HG02678 (cell line): Measurements from ENCODE around the gene MRPL22.
"Not testable (repeated sequence)": the region's sequence is repeated elsewhere in the genome, so short reads cannot be mapped to it uniquely, and the experiment has no call there.

ENCODE experiments used
- ATAC-seq: cut with Tn5 transposase; IDR thresholded peaks from one replicate; pipeline ENCODE4 v1.9.1; 2021; ENCODE audit warnings: mild to moderate bottlenecking, moderate library complexity; ENCODE audit not compliant: unreplicated experiment

The MRPL22 gene

DNA sequence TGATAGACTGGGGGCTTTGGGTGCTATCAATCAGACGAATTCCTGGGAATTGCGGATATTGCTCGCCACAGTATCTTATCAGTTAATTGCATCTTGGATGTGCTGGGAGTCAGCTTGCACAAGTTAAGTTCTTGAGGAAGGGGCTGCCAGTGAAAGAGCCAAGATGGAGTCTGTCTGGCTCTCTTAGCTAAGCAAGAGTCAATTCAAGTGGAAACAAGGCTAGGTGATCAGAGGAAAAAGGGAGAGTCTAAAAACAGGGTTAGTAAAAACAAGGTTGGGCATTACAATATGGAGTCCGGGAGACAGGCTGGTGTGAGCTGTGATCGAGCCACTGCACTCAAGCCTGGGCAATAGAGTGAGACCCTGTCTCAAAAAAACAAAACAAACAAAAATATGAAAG, 1.5 kb upstream of the MRPL22 start:
- not testable (repeated sequence) for ATAC-seq

DNA sequence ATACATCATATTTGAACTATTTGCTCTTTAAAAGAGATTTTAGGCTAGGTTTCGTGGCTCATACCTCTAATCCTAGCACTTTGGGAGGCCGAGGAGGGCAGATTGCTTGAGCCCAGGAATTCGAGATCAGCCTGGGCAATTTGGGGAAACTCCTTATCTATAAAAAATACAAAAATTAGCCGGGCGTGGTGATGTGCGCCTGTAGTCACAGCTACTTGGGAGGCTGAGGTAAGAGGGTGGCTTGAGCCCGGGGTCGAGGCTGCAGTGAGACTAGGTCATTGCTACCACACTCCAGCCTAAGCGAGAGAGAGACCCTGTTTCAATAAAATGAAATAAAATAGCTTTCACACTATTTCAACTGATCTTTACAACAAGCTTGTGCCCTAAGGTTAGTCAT, 500 bp upstream of the MRPL22 start:
- ATAC-seq, result no peak

DNA sequence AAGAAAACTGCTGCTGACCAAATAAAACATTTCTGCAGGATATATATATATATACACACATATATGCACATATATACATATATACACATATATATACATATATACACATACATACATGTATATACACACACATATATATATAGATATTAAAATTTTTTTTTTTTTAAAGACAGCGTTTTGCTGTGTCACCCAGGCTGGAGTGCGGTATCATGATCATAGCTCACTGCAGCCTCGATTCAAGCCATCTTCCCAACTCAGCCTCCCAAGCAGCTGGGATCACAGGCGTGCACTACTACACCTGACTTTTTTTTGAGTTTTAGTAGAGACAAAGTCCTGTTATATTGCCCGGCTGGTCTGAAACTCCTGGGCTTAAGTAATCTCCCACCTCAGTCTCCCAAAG, 2.7 kb downstream of the MRPL22 start:
- no peak for ATAC-seq

DNA sequence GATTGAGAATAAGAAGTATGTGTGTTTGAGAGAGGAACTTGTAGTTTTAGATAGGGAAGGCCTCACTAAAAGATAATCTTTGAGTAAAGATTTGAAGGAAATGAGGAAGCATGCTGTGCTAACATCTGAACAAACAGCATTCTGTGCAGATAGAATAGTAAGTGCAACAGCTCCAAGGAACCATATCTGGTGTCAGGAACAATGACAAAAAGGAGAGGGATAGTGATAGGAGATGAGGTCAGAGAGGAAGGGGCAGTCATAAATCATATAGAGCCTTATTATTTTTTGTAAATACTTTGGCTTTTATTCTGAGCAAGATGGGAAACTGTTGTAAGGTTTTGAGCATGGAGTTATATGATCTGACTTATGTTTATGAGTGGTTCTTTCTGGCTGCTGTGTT, 3.8 kb downstream of the MRPL22 start:
- ATAC-seq, result no peak

DNA sequence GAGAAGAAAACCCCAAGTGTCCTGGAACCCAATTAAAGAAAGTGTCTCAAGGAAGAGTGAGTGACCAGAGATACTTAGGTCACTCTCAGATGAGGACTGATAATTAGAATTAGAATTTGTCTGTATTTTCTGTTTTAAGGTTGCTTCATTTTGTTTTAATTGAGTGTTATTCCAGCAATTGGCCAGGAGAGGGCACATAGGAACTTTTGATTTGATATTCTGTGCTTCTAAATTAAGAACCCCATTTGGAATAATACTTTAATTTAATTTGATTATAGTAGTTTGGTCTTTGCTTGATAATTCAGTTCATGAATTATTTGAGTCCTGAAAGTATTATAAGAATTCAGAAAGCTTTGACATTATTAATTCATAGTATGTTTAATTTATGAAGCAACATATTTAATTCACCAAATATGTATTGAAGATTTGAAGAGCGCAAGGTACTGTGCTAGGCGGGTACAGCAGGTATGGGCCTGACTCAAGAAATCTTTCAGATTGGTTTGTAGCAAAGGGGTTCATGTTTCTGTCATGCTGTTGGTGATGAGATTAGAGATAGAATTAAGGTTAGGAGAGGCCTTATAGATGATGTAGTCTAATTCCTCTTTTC, 4.9 kb downstream of the MRPL22 start:
- ATAC-seq, result no peak

DNA sequence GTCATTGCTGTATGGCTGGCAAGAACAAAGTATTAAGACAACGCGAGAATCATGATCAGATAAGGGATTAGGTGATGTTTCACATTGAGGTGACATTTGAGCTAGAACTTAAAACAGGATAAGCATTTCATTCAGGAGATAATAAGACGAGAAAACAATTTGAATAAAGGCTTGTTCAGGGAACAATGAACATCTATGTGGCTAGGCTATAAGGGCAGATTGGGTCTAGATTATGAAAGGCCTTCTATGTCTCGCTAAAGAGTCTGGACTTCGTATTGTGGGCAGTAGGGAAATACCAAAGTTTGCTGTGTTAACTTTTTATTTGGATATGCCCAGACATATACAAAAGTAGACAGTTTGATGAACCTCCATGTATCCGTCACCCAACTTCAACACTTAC, 6.9 kb downstream of the MRPL22 start:
- no peak for ATAC-seq

DNA sequence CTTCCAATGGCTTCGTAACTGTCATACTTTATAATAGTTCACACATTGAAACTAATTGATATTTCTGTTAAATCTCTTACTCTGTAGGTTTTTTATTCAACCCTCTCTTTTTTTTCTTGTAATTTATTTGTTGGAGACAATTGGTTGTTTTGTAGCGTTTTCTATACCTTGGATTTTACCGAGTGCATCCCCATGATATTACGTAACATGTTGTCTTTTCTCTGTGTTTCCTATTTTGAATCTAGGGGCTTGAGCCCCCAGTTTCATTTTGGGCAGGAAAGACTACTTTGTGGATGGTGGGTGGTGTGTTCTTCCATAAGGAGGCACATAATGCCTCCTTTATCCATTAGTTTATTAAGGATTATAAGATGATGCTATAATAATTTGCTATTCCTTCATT, 7.4 kb downstream of the MRPL22 start:
- no peak for ATAC-seq

DNA sequence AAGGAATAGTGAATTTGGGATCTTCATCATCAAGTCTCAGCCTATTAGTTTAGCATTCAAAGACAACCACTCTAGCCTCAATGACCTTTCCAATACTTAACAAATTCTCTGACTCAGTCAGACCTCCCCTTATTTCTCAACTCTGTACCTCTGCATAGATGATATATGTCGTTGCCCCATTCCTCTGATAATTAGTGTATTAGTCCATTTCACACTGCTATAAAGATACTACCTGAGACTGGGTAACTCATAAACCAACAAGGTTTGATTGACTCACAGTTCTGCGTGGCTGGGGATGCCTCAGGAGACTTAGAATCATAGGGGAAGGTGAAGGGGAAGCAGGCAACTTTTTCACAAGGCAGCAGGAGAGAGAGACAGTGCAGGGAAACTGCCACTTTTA, 8.9 kb downstream of the MRPL22 start:
- ATAC-seq, result no peak

DNA sequence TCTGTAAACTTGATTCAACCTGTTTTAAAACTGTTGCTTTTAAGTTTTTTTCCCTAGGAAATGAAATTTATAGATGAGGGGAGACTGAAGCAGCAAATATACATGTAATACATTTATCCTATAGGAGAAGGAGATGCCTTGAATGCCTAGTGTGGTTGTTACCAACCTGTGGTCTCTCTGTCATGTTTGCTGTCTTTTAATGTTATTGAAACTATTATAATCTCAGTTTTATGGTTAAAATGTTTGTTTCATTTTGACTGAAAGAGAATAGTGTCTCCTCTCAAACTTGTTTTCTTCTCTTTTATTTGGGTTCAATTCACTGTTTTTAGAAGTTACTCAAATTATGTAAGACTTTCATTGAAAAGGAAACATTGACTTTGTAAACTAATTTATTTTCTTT, 15.8 kb downstream of the MRPL22 start:
- no peak for ATAC-seq

DNA sequence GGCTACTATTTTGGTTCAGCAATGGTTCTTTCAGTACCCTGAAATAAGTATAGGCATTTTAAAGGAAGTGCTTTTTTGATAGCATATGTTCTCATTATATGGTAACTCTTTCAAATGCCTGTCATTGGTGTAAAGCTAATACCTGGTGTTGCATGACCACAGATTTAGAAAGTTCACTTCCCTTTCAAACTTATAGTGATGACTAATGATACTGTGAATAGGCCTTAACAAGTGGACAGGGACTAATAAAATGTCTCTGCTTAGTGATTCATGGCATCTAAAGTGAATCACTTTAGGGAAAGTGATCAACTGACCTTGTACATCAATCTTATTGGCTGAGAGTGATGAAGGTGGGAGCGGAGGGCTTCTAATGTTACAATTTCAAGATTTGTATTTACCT, 21.6 kb downstream of the MRPL22 start:
- ATAC-seq, result peak; percentile 90

DNA sequence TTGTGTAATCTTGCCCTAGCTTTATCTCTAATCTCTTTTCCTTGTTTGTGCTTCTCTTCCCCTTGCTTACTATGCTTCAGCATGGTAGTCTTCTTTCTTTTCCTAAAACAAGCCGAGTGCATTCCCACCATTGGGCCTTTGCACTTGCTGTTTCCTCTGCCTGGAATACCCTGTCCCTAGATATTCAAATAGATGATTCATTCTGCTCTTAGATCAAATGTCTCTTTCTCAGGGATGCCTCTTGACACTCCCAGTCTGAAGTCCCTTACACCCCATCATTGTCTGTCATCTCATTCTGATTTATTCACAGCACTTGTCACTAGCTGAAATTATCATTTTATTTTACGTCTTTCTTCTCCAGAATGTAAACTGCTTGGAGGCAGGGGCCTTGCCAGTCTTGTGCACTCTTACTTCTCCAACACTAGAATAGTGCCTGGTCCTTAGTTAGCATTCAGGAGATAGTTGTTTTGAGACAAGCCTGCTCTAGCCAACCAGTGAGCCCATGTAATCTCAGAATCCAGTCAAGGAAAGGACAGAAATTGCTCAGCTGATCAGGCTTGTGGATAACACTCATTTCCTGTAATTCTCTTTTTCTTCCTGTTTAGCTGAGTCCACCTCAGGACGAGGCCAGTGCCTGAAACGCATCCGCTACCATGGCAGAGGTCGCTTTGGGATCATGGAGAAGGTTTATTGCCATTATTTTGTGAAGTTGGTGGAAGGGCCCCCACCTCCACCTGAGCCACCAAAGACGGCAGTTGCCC, 25.4 kb downstream of the MRPL22 start:
- no peak for ATAC-seq

DNA sequence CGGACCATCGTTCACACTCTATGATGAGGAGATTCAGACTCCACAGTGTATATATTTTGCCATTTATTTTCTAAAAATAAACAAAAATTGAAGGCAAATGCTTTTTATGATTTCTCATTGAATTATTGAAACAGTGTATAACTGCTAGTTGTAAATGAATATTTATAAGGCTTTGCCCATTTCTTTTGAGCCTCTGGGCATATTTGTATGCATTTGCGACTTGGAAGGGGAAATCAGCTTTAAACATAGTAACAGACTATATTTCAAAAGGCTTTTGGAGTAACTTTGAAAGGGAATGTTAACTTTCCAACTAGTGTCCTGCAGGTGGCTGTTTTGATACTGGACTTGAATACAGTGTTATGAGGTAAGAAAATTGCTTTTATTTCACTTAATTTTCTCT, 26.0 kb downstream of the MRPL22 start:
- no peak for ATAC-seq

DNA sequence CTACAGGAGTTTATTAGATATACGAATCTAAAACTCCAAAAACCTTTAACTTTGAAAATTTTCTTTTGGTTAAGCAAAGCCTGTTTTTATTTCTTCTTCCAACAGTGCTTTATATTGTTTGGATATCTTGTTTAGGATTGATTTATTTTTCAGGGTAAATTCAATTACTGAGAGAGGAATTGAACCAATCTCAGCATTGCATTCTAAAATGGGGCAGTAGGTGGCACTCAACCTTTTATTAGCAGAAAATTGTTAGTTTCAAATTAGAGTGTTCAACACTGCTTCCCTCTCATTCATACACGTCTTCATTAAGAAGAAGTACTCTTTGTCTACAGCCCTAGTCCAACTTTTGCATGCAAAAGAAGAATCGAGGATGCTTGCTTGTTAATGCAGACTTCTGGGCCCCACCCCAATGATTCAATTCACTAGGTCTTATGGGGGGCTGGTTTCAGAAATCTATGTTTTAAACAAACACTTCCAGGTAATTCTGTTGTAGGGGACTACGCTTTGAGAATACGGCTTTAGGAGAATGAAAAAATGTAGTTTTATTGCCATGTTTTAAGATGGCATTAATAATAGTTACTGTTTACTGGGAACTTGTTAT, 26.6 kb downstream of the MRPL22 start:
- no peak for ATAC-seq

DNA sequence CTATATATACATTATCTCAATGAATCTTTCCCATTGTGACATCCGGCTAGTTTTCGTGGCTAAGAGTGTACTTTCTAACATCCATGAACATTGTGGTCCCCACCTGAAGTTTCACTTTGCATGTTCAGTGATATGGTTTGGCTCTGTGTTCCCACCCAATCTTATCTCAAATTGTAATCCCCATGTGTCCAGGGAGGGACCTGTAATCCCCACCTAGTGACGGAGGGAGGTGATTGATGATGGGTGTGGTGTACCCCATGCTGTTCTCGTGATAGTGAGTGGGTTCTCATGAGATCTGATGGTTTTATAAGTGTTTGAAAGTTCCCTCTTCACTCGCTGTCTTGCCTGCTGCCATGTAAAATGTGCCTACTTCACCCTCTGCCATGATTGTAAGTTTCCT, 28.1 kb downstream of the MRPL22 start:
- ATAC-seq, result no peak

DNA sequence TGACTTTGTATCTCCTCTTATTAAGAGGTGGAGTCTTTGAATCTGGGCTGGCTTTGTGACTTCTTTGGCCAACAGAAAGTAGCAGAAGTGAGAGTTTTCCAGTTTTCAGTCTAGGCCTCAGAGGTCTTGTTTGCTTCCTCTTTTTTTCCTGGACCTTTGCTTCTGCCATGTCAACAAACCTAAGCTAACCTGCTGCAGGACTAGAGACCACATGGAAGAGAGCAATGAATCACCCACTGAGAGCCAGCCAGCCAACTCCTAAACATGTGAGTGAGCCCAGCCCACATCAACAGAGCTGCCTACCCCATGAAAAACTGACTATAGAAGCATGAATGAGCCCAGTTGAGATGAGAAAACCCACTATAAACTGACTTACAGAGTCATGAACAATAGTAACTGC, 29.9 kb downstream of the MRPL22 start:
- ATAC-seq, result no peak

DNA sequence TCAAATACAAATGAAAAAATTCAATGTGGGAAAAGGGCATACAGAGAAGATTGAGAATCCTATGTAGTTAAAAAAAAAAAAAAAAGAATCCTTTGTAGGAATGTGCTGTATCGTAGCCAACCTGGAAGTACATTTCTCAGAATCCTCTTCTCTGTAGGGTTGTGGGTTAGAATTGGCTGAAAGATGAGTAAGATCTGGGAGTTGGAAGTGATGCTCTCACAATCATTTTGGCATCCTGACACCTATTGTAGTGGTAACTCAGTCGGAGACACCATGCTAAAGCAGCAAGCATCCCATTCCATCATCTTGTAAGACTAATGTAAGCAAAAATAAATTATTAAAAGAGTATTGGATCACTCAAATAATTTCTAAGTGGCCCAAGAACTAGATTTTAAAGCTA, 30.6 kb downstream of the MRPL22 start:
- no peak for ATAC-seq

DNA sequence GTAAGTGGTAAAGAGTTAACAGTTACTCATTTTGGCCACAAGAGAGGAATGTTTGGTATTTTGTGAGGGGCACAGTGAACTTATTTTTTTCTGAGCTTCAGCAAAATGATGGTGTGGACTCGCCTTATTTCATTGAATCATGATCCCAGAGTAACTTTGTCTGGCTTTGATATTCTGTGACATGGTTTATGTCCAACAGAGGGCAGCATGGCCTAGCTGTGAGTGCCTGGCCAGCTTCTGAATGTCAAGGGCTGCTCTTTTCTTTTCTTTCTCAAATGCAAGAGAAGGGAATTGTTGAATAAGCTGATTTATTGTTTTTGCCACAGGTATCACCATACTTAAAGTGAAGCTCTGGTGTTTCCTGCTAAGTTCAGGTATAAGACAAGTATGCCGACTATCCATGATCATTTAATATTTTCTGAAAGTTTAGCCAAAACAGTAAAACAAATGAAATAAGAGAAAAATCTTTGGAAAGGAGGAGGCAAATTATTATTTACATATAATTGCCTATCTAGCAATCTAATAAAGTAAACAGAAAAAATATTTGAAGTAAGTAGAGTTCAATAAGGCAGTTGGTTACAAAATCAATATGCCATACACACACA, 31.7 kb downstream of the MRPL22 start:
- no peak for ATAC-seq

DNA sequence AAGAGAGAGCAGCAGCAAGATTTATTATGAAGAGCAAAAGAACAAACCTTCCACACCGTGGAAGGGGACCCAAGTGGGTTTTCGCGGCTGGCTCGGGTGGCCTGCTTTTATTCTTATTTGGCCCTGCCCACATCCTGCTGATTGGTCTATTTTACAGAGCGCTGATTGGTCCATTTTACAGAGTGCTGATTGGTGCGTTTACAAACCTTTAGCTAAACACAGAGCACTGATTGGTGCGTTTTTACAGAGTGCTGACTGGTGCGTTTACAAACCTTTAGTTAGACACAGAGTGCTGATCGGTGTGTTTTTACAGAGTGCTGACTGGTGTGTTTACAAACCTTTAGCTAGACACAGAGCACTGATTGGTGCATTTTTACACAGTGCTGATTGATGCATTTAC, 35.2 kb downstream of the MRPL22 start:
- not testable (repeated sequence) for ATAC-seq

DNA sequence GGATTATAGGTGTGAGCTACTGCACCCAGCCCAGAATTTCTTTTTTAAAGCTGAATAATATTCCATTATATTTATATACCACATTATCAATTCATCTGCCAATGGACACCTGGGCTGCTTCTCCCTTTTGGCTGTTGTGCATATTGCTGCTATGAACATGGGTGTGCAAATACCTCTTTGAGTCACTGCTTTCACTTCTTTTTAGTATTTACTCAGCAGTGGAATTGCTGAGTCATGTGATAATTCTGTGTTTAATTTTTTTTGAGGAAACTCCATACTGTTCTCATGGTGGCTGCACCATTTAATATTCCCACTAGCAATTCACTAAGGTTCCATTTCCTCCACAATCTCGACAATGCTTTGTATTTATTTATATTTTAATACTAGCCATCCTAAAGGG, 36.5 kb downstream of the MRPL22 start:
- ATAC-seq, result no peak

DNA sequence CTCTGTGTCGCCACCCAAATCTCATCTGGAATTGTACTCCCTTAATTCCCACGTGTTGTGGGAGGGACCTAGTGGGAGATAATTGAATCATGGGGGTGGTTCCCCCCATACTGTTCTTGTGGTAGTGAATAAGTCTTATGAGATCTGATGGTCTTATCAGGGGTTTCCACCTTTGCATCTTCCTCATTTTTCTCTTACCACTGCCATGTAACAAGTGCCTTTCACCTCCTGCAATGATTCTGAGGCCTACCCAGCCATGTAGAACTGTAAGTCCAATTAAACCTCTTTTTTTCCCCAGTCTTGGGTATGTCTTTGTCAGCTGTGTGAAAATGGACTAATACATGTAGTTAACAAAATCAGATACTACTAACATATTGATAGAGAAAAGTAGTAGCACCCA, 37.4 kb downstream of the MRPL22 start:
- ATAC-seq, result not testable (repeated sequence)

DNA sequence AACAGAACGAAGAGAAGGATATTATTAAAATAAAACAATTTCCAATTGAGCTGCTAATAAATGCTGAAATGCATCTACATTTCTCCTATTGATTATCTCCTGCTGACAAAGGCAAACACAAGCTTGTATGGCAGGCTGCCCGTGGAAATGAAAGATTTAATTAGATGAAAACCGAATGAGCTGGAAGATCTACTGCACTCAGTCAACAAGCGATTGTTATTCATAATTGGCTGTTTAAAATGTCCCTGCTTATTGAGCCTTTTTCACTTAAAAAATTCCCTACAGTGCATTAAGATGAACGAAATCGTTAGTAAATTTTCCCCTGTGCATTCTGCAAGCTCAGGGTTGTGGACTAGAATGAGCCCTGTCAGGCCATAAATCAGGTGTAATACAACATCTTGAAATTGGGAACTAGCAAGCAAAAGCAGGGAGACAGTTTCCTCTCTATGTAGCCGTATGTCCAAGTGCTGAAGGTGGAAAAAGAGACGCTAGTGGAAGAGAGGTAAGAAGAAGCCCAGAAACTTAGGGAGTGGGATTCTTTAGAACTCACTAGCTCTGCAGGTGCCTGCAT, 44.2 kb downstream of the MRPL22 start:
- no peak for ATAC-seq

DNA sequence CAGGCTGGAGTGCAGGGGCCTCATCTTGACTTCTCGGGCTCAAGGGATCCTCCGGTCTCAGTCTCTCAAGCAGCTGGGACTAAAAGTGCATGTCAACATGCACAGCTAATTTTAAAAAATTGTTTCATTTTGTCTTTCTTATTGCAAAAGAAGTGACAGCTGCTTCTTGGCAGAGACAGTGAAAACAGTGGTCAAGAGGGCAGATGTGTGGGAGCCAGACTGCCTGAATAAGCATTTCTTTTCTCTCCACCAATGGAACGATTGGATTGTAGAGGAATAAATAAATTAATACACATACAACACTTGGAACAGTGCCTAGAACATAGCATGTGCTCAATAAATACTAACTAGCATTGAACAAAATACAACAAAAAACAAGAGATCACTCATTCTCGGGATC, 45.3 kb downstream of the MRPL22 start:
- no peak for ATAC-seq
